ENCODE results near the gene SAE1.
"Not testable (repeated sequence)": the region's sequence is repeated elsewhere in the genome, so short reads cannot be mapped to it uniquely, and the experiment has no call there.

SAE1 gene

DNA sequence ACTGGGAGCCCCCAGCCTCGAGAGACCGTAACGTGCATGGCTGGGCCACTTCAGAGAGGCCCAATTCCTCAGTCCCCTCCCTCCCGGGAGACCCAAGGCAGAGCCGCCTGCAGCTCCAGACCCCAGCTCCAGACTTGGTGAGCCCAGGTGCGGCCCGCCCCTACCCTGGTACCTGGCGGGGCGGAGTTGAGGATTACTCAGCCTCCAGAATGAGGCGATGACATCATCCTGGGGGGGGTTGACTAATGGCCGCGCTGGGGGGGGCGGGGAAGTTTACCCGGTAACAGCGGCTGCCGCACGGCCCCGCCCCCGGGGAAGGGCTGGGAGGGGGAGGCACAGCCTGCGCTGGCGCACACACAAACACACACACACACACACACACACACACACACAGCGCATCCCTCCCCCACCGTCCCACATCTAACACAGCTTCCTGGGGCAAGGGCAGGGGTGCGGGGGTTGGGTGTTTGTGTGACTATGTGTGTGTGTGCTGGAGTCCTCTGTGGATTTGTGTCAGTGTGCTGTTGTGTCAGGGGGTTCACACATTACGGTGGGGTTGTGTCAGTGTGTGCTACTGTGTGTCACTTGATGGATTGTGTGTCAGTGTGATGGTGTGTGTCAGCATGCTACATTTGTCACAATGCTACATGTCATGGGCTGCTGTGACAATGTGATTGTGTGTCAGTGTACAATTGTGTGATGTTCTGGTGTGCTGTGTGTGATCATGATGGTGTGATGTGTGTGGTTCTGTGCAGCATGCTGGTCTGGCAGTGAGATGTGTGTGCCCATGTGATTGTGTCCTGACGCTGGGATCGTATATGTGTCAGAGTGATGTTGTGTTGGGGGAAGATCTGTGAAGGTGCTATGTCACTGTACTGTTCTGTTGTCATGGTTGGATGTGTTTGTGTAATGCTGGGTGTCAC is 110.6 kb downstream of the SAE1 start:
- peak overlapping the region; percentile 14 for H3K4me3 ChIP-seq (ENCODE audit: low read length)
- TF ChIP-seq, protein P1, sequence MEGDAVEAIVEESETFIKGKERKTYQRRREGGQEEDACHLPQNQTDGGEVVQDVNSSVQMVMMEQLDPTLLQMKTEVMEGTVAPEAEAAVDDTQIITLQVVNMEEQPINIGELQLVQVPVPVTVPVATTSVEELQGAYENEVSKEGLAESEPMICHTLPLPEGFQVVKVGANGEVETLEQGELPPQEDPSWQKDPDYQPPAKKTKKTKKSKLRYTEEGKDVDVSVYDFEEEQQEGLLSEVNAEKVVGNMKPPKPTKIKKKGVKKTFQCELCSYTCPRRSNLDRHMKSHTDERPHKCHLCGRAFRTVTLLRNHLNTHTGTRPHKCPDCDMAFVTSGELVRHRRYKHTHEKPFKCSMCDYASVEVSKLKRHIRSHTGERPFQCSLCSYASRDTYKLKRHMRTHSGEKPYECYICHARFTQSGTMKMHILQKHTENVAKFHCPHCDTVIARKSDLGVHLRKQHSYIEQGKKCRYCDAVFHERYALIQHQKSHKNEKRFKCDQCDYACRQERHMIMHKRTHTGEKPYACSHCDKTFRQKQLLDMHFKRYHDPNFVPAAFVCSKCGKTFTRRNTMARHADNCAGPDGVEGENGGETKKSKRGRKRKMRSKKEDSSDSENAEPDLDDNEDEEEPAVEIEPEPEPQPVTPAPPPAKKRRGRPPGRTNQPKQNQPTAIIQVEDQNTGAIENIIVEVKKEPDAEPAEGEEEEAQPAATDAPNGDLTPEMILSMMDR (conservative IDR thresholded peaks at IDR 0.05; ENCODE audit: low read length) = no peak
- DNase-seq (ENCODE audit: low read depth) = peak; percentile 71

DNA sequence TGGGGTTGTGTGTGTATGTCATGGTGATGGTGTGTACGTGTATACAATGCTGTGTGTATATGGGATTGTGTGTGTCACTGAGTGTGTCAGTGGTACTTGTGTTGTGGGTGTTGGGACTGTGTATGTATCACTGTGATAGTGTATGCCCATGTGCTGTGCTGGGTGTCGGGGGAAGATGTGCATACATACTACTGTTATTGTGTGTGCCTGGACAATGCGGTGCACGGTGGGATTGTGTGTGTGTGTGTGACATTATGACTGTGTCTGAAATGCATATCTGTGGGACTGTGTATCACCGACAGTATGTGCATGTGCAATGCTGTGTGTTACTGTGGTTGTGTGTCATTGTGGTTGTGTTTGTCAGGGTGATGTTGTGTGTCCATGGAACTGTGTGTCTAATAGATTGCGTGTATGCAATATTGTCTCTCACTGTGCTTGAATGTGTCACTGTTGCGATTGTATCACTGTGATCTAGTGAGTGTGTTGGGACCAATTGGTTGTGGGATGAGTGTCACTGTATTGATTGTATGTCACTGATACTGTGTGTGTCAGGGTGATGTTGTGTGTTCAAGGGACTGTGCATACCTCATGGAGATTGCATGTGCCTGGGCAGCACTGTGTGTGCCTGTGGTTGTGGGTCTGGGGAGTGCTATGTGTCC is 111.4 kb downstream of the SAE1 start:
- no peak for DNase-seq (ENCODE audit: low read depth)
- TF ChIP-seq, protein P1 (conservative IDR thresholded peaks at IDR 0.05; ENCODE audit: low read length) = no peak
- no peak overlapping the region for H3K4me3 ChIP-seq (ENCODE audit: low read length)

DNA sequence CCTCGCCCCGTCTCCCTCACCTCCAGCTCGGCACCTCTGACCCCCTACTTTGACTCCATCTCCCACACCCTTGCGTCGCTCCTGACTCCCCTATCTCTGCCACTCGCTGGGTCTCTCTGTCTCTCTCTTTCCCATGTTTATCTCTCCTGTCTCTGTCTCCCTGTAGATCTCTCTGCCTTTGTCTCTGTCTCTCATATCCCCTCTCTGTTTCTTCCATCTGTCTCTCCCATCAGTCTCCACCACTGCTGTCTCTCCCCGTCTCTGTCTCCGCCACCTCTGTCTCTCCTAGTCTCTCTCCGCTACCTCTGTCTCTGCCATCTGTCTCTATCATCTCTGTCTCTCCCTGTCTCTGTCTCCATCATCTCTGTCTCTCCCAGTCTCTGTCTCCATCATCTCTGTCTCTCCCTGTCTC is 112.7 kb downstream of the SAE1 start:
- peak; percentile 30 for DNase-seq (ENCODE audit: low read depth)
- peak overlapping the region; percentile 81 for H3K4me3 ChIP-seq (ENCODE audit: low read length)

DNA sequence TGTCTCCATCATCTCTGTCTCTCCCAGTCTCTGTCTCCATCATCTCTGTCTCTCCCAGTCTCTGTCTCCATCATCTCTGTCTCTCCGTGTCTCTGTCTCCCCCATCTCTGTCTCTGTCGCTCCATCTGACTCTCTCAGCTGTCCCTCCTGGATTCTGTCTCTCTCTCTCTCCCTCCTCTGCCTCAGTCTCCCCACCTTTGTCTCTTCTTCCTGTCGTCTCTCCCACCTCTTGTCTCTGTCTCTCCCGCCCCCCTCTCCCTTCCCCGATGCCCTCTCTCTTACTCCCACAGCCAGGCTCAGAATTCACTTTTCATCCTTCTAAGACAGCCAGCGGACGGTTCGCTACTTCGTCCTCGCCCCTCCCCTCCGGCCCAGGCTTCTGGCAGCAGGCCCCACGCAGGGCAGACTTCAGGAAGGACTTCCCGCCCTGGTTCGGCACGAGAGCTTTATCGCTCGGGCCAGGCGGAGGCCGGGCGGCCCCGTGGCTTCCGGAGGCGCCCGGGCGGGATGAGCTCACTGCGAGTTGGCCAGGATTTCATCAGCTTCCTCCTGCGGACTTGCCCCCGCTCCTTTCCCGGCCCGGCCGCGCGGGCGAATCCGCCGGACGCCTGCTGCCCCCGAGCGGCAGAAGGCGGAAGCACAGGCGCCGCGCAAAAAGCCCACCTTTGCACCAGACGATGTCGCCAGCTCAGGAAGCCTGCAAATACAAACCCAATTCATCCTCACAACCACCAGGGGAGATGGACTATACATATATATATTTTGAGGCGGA is 113.3 kb downstream of the SAE1 start:
- TF ChIP-seq, protein P1 (conservative IDR thresholded peaks at IDR 0.05; ENCODE audit: low read length) = peak; percentile 85

More for the DNA sequence above, 112.7 kb downstream of the SAE1 start:
- TF ChIP-seq, protein P1 (conservative IDR thresholded peaks at IDR 0.05; ENCODE audit: low read length) = no peak

DNA sequence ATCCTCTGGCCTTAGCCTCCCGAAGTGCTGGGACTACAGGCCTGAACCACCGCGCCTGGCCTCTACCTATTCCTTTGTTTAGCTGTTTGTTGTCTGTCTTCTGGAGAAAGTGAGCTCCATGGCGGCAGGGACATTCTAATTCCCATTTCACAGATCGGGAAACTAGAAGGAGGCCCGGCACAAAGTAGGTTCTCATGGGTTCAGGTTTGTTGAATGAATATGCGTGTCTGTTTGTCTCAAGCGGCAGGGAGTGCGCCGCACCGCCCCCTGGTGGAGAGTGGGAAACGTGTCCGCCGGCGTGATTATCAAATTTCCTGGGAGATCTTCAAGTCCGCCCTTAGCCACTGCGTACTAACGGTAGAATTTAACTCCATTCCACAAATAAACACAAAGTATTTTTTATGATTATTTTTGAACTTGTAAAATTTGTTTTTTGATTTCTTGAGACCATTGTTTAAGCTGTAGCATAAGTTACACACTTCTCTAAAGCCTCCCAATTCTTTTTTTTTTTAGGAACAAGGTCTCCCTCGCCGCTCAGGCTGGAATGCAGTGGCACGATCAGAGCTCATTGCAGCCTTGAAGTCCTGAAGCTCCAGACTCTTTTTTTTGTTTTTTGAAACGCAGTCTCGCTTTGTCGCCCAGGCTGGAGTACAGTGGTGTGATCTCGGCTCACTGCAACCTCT is 116.8 kb downstream of the SAE1 start:
- DNase-seq (ENCODE audit: low read depth) = peak; percentile 79
- TF ChIP-seq, protein P1 (conservative IDR thresholded peaks at IDR 0.05; ENCODE audit: low read length) = peak; percentile 82
- H3K4me3 ChIP-seq (ENCODE audit: low read length) = no peak overlapping the region

More for the DNA sequence above, 113.3 kb downstream of the SAE1 start:
- peak overlapping the region; percentile 81 for H3K4me3 ChIP-seq (ENCODE audit: low read length)
- peak; percentile 98 for DNase-seq (ENCODE audit: low read depth)

DNA sequence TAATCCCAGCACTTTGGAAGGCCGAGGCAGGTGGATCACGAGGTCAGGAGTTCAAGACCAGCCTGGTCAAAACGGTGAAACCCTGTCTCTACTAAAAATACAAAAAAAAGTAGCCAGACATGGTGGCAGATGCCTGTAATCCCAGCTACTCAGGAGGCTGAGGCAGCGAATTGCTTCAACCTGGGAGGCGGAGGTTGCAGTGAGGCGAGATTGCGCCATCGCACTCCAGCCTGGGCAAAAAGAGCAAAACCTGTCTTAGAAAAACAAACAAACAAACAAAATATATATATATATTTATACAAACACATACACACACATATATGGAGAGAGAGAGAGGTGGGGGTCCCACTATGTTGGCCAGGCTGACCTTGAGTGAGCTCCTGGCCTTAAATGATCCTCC is 122.4 kb downstream of the SAE1 start:
- H3K4me3 ChIP-seq (ENCODE audit: low read length) = not testable (repeated sequence)

DNA sequence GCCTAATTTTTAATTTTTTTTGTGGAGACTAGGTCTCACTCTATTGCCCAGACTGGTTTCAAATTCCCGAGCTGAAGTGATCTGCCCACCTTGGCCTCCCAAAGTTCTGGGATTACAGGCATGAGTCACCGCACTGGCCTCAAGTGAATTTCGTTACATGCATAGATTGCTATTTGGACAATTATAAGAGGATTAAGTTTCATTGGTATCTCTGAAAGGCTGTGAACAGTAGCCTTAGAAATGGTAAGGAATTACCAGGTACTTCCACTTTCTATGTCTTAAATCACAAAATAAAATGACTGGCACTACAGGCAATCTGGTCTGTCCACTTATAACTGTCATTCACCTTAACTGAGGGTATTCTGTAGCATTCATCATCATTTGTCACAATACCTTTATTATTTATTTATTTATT is 122.8 kb downstream of the SAE1 start:
- TF ChIP-seq, protein P1 (conservative IDR thresholded peaks at IDR 0.05; ENCODE audit: low read length) = no peak
- H3K4me3 ChIP-seq (ENCODE audit: low read length) = no peak overlapping the region
- peak; percentile 87 for DNase-seq (ENCODE audit: low read depth)

More for the DNA sequence above, 122.4 kb downstream of the SAE1 start:
- not testable (repeated sequence) for DNase-seq (ENCODE audit: low read depth)

Measured in AG10803 (cell line).